Pancreas (tissue), 10 donors: ENCODE measurements around the gene CDKAL1. TPM values are rescaled to one million over a fixed set of nuclear protein-coding genes. Genes with fewer than 3 reads are reported as not detected.
"Not testable (repeated sequence)": the region's sequence is repeated elsewhere in the genome, so short reads cannot be mapped to it uniquely, and the experiment has no call there.

ENCODE experiments used
- ATAC-seq, 4 donors: fragments of 200-7000 bp; cut with Tn5 transposase; one replicate each; pipeline versions ENCODE4 v1.8.0 to v1.9.1; 2020; ENCODE audit warnings: mild to moderate bottlenecking in 4 of 4, moderate library complexity in 4 of 4
- DNase-seq, 6 donors: peaks; one replicate each; pipeline ENCODE4 v3.0.0-alpha.2; 2020
- FAIRE-seq: peaks from 2 replicates; lab custom pipeline; 2012; peaks lifted over from hg19 to GRCh38; lab: Jason Lieb, UNC
- H3K27ac ChIP-seq, 4 donors: fragments of 200-600 bp; sonication (generic); 1 replicate in 3 of 4; 2 replicates in 1 of 4; pipeline versions ENCODE4 v1.5.0 to v1.8.0; 2020
- H3K27me3 ChIP-seq, 4 donors: fragments of 200-600 bp; one replicate each; pipeline ENCODE4 v1.8.0; 2021
- H3K36me3 ChIP-seq, 3 donors: fragments of 200-600 bp; sonication (generic) in 1 of 3; one replicate each; pipeline versions ENCODE4 v1.5.0 to v1.8.0; 2020 to 2021
- H3K4me1 ChIP-seq, 3 donors: fragments of 200-600 bp; one replicate each; pipeline ENCODE4 v1.8.0; 2021
- H3K4me3 ChIP-seq, 4 donors: fragments of 200-600 bp; sonication (generic) in 2 of 4; one replicate each; pipeline versions ENCODE4 v1.5.0 to v1.8.0; 2020 to 2021
- H3K9me3 ChIP-seq, 4 donors: fragments of 200-600 bp; one replicate each; pipeline ENCODE4 v1.8.0; 2021
- WGBS, 2 donors: extraction: QIAGEN DNeasy Blood & Tissue Kit; methylation state at CpG; one replicate each; pipeline ENCODE4 v1.1.7; 2013; 5-methylcytosine and 5-hydroxymethylcytosine counted together
- intact Hi-C, 3 donors: fragments of 100-400 bp; cut with DNase I; formaldehyde crosslinking; loops; one replicate each; pipeline versions ENCODE4 v1.11.1 to v1.14.2; 2022
- polyA plus RNA-seq, 2 donors: library from polyadenylated mRNA; stranded (reverse); fragments of 200-250 nt; gene quantifications; one replicate each; pipeline ENCODE4 v1.2.3, GENCODE V29; 2013
- total RNA-seq, 6 donors: library from RNA; stranded (reverse); fragmentation: NEBNext Ultra II Directional in 4 of 6; extraction: Animal tissue kit (Norgen Biotek cat#: 25700) in 4 of 6; gene quantifications; one replicate each; pipeline versions ENCODE4 v1.2.1 to v1.2.4, GENCODE V29; 2021 to 2023
- TF ChIP-seq, protein P1 (sequence below), 4 donors: fragments of 200-600 bp; sonication (generic) in 3 of 4; IDR thresholded peaks; one replicate each; pipeline versions ENCODE4 v1.5.0 to v1.8.0; 2021; ENCODE audit warnings: antibody characterized with exemption in 4 of 4
- donor health status: healthy with polysubstance abuse.
- donor health status: DM: no; HTN: no; CAD: no; lungs with moderate emphysema.
- donor health status: DM: no; HTN: no; CAD: no.
- donor health status: control.
- donor health status: control.
- donor health status: Bipolar disorder and iron deficiency.
- donor health status: DM: yes; HTN: yes; CAD: no.
- donor health status: DM: no; HTN: no; CAD: no.
- donor health status: DM: no; HTN: no; CAD: no.
- donor health status: DM: yes; HTN: yes; CAD: no.

CDKAL1 gene
- total and polyA plus RNA-seq, 8 donors: 3.3 to 11.7 (median 8.2) TPM

DNA sequence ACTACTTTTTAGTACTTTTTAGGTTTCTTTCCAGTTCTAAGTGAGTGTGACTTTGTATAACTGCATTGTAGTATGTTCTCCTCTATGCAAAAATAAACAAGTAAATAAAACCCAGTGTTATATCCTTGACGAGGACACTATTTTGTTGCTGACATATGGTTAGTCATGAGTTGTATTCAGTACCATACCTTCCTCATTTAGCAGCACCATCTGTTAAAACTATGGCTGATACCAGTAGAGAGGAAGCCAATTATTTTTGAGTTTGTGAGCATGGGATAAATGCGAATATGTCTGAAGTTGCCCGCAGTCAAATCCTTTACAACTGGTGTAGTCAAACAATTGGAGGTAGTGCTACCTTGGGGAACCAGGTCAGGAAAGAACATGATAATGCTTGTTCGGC, 74.1 kb downstream of the CDKAL1 start:
- H3K9me3 ChIP-seq: no peaks in the 10 kb centered on the region
- ATAC-seq (peak in 1 of 4 donors; percentile 37), DNase-seq (no peak), FAIRE-seq (no peak)
- H3K4me1 ChIP-seq: peaks cover 0 to 3% (median 0%) of the 10 kb centered on the region in 3 donors
- no peaks in the 10 kb centered on the region for H3K27me3 ChIP-seq
- no peak overlapping the region for H3K4me3 ChIP-seq
- 92 to 93% methylated on average over 4 of the region's 4 CpGs for WGBS, 2 donors
- H3K27ac ChIP-seq: no peak overlapping the region
- TF ChIP-seq, protein P1, sequence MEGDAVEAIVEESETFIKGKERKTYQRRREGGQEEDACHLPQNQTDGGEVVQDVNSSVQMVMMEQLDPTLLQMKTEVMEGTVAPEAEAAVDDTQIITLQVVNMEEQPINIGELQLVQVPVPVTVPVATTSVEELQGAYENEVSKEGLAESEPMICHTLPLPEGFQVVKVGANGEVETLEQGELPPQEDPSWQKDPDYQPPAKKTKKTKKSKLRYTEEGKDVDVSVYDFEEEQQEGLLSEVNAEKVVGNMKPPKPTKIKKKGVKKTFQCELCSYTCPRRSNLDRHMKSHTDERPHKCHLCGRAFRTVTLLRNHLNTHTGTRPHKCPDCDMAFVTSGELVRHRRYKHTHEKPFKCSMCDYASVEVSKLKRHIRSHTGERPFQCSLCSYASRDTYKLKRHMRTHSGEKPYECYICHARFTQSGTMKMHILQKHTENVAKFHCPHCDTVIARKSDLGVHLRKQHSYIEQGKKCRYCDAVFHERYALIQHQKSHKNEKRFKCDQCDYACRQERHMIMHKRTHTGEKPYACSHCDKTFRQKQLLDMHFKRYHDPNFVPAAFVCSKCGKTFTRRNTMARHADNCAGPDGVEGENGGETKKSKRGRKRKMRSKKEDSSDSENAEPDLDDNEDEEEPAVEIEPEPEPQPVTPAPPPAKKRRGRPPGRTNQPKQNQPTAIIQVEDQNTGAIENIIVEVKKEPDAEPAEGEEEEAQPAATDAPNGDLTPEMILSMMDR (IDR thresholded peaks at IDR 0.05): no peak
- H3K36me3 ChIP-seq: no peaks in the 10 kb centered on the region
- intact Hi-C loops: no loop called here

- Histone ChIP-seq H3K27me3 (no peaks in the 10 kb centered on the region), H3K27ac (no peak overlapping the region), H3K36me3 (no peaks in the 10 kb centered on the region), H3K4me1 (peaks cover 0 to 3% (median 0%) of the 10 kb centered on the region in 3 donors), H3K9me3 (no peaks in the 10 kb centered on the region), H3K4me3 (no peak overlapping the region)
- DNase-seq (no peak), FAIRE-seq (no peak), ATAC-seq (peak in 3 of 4 donors; percentile 43 to 78 (median 50))
- intact Hi-C loops: no loop called here
- 13 to 21% methylated on average over 2 of the region's 2 CpGs for WGBS, 2 donors
- TF ChIP-seq, protein P1 (IDR thresholded peaks at IDR 0.05): no peak
Measured at GRCh38 chr6:20608905-20609304, 74.6 kb downstream of the CDKAL1 start.

DNA sequence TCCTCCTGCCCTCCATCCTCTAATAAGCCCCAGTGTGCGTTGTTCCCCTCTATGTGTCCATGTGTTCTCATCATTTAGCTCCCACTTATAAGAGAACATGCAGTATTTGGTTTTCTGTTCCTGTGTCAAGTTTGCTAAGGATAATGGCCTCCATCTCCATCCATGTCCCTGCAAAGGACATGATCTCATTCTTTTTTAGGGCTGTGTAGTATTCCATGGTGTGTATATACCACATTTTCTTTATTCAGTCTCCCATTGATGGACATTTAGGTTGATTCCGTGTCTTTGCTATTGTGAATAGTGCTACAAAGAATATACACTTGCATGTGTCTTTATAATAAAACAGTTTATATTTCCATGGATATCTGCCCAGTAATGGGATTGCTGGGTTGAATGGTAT, 75.7 kb downstream of the CDKAL1 start:
- H3K4me3 ChIP-seq, FAIRE-seq, ATAC-seq, DNase-seq, H3K4me1 ChIP-seq, intact Hi-C loops, H3K36me3 ChIP-seq, H3K9me3 ChIP-seq, H3K27me3 ChIP-seq, H3K27ac ChIP-seq: not testable (repeated sequence)
- 93 to 96% methylated on average over 2 of the region's 2 CpGs for WGBS, 2 donors

DNA sequence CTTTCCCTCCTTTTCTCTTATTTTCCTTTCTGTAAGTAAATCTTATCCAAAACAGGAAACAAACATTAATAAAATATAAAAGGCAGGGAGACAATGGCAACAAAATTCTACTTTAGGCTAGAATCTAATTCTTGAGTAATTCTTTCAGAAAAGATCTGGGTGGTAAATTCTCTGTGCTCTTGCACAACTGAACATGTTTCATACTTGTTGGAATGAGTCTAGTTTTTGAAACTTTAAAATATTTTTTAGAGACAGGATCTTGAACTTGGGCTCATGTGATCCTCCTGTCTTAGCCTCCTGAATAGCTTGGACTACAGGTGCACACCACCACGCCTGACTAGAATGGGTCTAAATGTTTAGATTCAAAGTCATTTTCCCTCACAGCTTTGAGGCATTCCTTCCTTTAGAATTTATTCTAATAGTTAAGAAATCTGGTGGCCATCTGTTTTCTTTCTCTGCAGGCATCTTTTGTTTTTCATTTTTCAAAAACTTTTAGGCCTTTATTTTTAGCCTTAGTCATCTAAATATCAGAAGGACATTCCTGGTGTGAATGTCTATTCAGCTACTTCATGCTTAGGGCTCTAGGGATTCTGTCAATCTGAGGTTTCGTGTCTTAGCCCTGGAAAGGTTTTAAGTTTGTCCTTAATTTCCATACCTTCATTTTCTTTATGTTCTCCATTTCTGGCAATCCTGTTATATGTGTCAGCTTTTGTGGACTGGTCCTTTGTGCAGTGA, 76.5 kb downstream of the CDKAL1 start:
- Histone ChIP-seq H3K27me3 (no peaks in the 10 kb centered on the region), H3K27ac (no peak overlapping the region), H3K9me3 (no peaks in the 10 kb centered on the region), H3K4me1 (peaks cover 0 to 3% (median 0%) of the 10 kb centered on the region in 3 donors), H3K4me3 (no peak overlapping the region), H3K36me3 (no peaks in the 10 kb centered on the region)
- TF ChIP-seq, protein P1 (IDR thresholded peaks at IDR 0.05): no peak
- ATAC-seq (no peak), DNase-seq (no peak), FAIRE-seq (no peak)
- 96 to 97% methylated on average over 2 of the region's 2 CpGs for WGBS, 2 donors
- intact Hi-C loops: no loop called here

- H3K27me3 ChIP-seq, intact Hi-C loops: not testable (repeated sequence)
- 82 to 97% methylated on average over 3 of the region's 3 CpGs for WGBS, 2 donors
Measured at GRCh38 chr6:20617537-20617936, 83.3 kb downstream of the CDKAL1 start.

GRCh38 chr6:20620043-20620442, 85.8 kb downstream of the CDKAL1 start:
- FAIRE-seq: no peak
- TF ChIP-seq, protein P1 (IDR thresholded peaks at IDR 0.05): no peak
- intact Hi-C loops: no loop called here
- no peak for DNase-seq
- Histone ChIP-seq H3K9me3 (no peaks in the 10 kb centered on the region), H3K36me3 (no peaks in the 10 kb centered on the region), H3K27ac (no peak overlapping the region), H3K4me3 (no peak overlapping the region), H3K4me1 (no peaks in the 10 kb centered on the region), H3K27me3 (no peaks in the 10 kb centered on the region)
- 84 to 85% methylated on average over 2 of the region's 2 CpGs for WGBS, 2 donors
- ATAC-seq: no peak

More at GRCh38 chr6:20617537-20617936, 83.3 kb downstream of the CDKAL1 start:
- not testable (repeated sequence) for H3K4me1 ChIP-seq, H3K4me3 ChIP-seq, DNase-seq, FAIRE-seq, H3K27ac ChIP-seq, H3K36me3 ChIP-seq, ATAC-seq, H3K9me3 ChIP-seq
